Measurements from ENCODE around the gene CALHM4.

The CALHM4 gene

GRCh38 chr6:116564311-116564710, 10.8 kb downstream of the CALHM4 start:
- H3K4me3 ChIP-seq (ENCODE audit: low read length) = peak overlapping the region; percentile 74

GRCh38 chr6:116564921-116565872, 11.6 kb downstream of the CALHM4 start:
- H3K9me3 ChIP-seq (ENCODE audit: control insufficient read depth, low read length) = no peaks in the 10 kb centered on the region
- no peaks in the 10 kb centered on the region for H3K36me3 ChIP-seq (ENCODE audit: control insufficient read depth, insufficient read depth, low read length, severe bottlenecking)
- H3K4me1 ChIP-seq (ENCODE audit: control insufficient read depth, insufficient read depth, low read length) = peaks cover 20% of the 10 kb centered on the region
- peak; percentile 55 for DNase-seq (ENCODE audit: low read depth)
- H3K4me3 ChIP-seq (ENCODE audit: low read length) = peak overlapping the region; percentile 74
- H3K9ac ChIP-seq (ENCODE audit: low read length) = peak overlapping the region; percentile 73
- H3K27me3 ChIP-seq (replicated peaks; ENCODE audit: control insufficient read depth, insufficient read depth, low read length) = no peaks in the 10 kb centered on the region

More at GRCh38 chr6:116564311-116564710, 10.8 kb downstream of the CALHM4 start:
- Histone ChIP-seq H3K4me1 (ENCODE audit: control insufficient read depth, insufficient read depth, low read length) (peaks cover 14% of the 10 kb centered on the region), H3K36me3 (ENCODE audit: control insufficient read depth, insufficient read depth, low read length, severe bottlenecking) (no peaks in the 10 kb centered on the region), H3K9ac (ENCODE audit: low read length) (peak overlapping the region; percentile 73), H3K9me3 (ENCODE audit: control insufficient read depth, low read length) (no peaks in the 10 kb centered on the region), H3K27me3 (replicated peaks; ENCODE audit: control insufficient read depth, insufficient read depth, low read length) (no peaks in the 10 kb centered on the region)
- DNase-seq (ENCODE audit: low read depth) = no peak

- Histone ChIP-seq H3K9ac (ENCODE audit: low read length) (no peak overlapping the region), H3K4me1 (ENCODE audit: control insufficient read depth, insufficient read depth, low read length) (peaks cover 17% of the 10 kb centered on the region), H3K9me3 (ENCODE audit: control insufficient read depth, low read length) (no peaks in the 10 kb centered on the region), H3K36me3 (ENCODE audit: control insufficient read depth, insufficient read depth, low read length, severe bottlenecking) (no peaks in the 10 kb centered on the region), H3K27me3 (replicated peaks; ENCODE audit: control insufficient read depth, insufficient read depth, low read length) (no peaks in the 10 kb centered on the region), H3K4me3 (ENCODE audit: low read length) (no peak overlapping the region)
- peak; percentile 51 for DNase-seq (ENCODE audit: low read depth)
Observed at GRCh38 chr6:116568111-116568510, 14.6 kb downstream of the CALHM4 start.

- Histone ChIP-seq H3K9ac (ENCODE audit: low read length) (no peak overlapping the region), H3K9me3 (ENCODE audit: control insufficient read depth, low read length) (no peaks in the 10 kb centered on the region), H3K4me1 (ENCODE audit: control insufficient read depth, insufficient read depth, low read length) (peaks cover 25% of the 10 kb centered on the region), H3K27me3 (replicated peaks; ENCODE audit: control insufficient read depth, insufficient read depth, low read length) (no peaks in the 10 kb centered on the region), H3K4me3 (ENCODE audit: low read length) (no peak overlapping the region), H3K36me3 (ENCODE audit: control insufficient read depth, insufficient read depth, low read length, severe bottlenecking) (no peaks in the 10 kb centered on the region)
- no peak for DNase-seq (ENCODE audit: low read depth)
Observed at GRCh38 chr6:116568821-116569755, 15.5 kb downstream of the CALHM4 start.

- Histone ChIP-seq H3K4me1 (ENCODE audit: control insufficient read depth, insufficient read depth, low read length) (peaks cover 25% of the 10 kb centered on the region), H3K9ac (ENCODE audit: low read length) (peak within 1 kb of the TSS; percentile 97), H3K9me3 (ENCODE audit: control insufficient read depth, low read length) (no peaks in the 10 kb centered on the region), H3K36me3 (ENCODE audit: control insufficient read depth, insufficient read depth, low read length, severe bottlenecking) (peaks cover 13% of the 10 kb centered on the region), H3K4me3 (ENCODE audit: low read length) (peak within 1 kb of the TSS; percentile 98), H3K27me3 (replicated peaks; ENCODE audit: control insufficient read depth, insufficient read depth, low read length) (no peaks in the 10 kb centered on the region)
- peak; percentile 100 for DNase-seq (ENCODE audit: low read depth)
Observed at GRCh38 chr6:116570856-116571682, 17.5 kb downstream of the CALHM4 start, which contains the start of gene RWDD1. Gene RWDD1, plus strand, starts transcription at chr6:116571504. Its CDS starts 79 bp downstream, at chr6:116571583.

GRCh38 chr6:116571683-116572000, 18.1 kb downstream of the CALHM4 start:
- peak overlapping the region; percentile 97 for H3K9ac ChIP-seq (ENCODE audit: low read length)
- no peaks in the 10 kb centered on the region for H3K9me3 ChIP-seq (ENCODE audit: control insufficient read depth, low read length)
- H3K27me3 ChIP-seq (replicated peaks; ENCODE audit: control insufficient read depth, insufficient read depth, low read length) = no peaks in the 10 kb centered on the region
- H3K4me1 ChIP-seq (ENCODE audit: control insufficient read depth, insufficient read depth, low read length) = peaks cover 25% of the 10 kb centered on the region
- H3K4me3 ChIP-seq (ENCODE audit: low read length) = peak overlapping the region; percentile 98
- peaks cover 18% of the 10 kb centered on the region for H3K36me3 ChIP-seq (ENCODE audit: control insufficient read depth, insufficient read depth, low read length, severe bottlenecking)
- no peak for DNase-seq (ENCODE audit: low read depth)

GRCh38 chr6:116572162-116572561, 18.6 kb downstream of the CALHM4 start:
- no peaks in the 10 kb centered on the region for H3K27me3 ChIP-seq (replicated peaks; ENCODE audit: control insufficient read depth, insufficient read depth, low read length)
- peaks cover 25% of the 10 kb centered on the region for H3K4me1 ChIP-seq (ENCODE audit: control insufficient read depth, insufficient read depth, low read length)
- H3K36me3 ChIP-seq (ENCODE audit: control insufficient read depth, insufficient read depth, low read length, severe bottlenecking) = peaks cover 24% of the 10 kb centered on the region
- DNase-seq (ENCODE audit: low read depth) = peak; percentile 80
- H3K9me3 ChIP-seq (ENCODE audit: control insufficient read depth, low read length) = no peaks in the 10 kb centered on the region
- peak overlapping the region; percentile 97 for H3K9ac ChIP-seq (ENCODE audit: low read length)
- peak overlapping the region; percentile 98 for H3K4me3 ChIP-seq (ENCODE audit: low read length)

GRCh38 chr6:116575227-116575626, 21.7 kb downstream of the CALHM4 start:
- no peak for DNase-seq (ENCODE audit: low read depth)
- Histone ChIP-seq H3K27me3 (replicated peaks; ENCODE audit: control insufficient read depth, insufficient read depth, low read length) (no peaks in the 10 kb centered on the region), H3K4me1 (ENCODE audit: control insufficient read depth, insufficient read depth, low read length) (peaks cover 26% of the 10 kb centered on the region), H3K36me3 (ENCODE audit: control insufficient read depth, insufficient read depth, low read length, severe bottlenecking) (peaks cover 32% of the 10 kb centered on the region), H3K9me3 (ENCODE audit: control insufficient read depth, low read length) (no peaks in the 10 kb centered on the region), H3K4me3 (ENCODE audit: low read length) (no peak overlapping the region), H3K9ac (ENCODE audit: low read length) (no peak overlapping the region)

GRCh38 chr6:116577486-116577885, 23.9 kb downstream of the CALHM4 start:
- no peaks in the 10 kb centered on the region for H3K27me3 ChIP-seq (replicated peaks; ENCODE audit: control insufficient read depth, insufficient read depth, low read length)
- no peak overlapping the region for H3K4me3 ChIP-seq (ENCODE audit: low read length)
- no peaks in the 10 kb centered on the region for H3K9me3 ChIP-seq (ENCODE audit: control insufficient read depth, low read length)
- peaks cover 22% of the 10 kb centered on the region for H3K4me1 ChIP-seq (ENCODE audit: control insufficient read depth, insufficient read depth, low read length)
- H3K36me3 ChIP-seq (ENCODE audit: control insufficient read depth, insufficient read depth, low read length, severe bottlenecking) = peaks cover 54% of the 10 kb centered on the region
- no peak for DNase-seq (ENCODE audit: low read depth)
- H3K9ac ChIP-seq (ENCODE audit: low read length) = no peak overlapping the region

GRCh38 chr6:116578335-116578734, 24.8 kb downstream of the CALHM4 start:
- Histone ChIP-seq H3K27me3 (replicated peaks; ENCODE audit: control insufficient read depth, insufficient read depth, low read length) (no peaks in the 10 kb centered on the region), H3K9me3 (ENCODE audit: control insufficient read depth, low read length) (no peaks in the 10 kb centered on the region), H3K4me3 (ENCODE audit: low read length) (no peak overlapping the region), H3K36me3 (ENCODE audit: control insufficient read depth, insufficient read depth, low read length, severe bottlenecking) (peaks cover 62% of the 10 kb centered on the region), H3K9ac (ENCODE audit: low read length) (no peak overlapping the region), H3K4me1 (ENCODE audit: control insufficient read depth, insufficient read depth, low read length) (peaks cover 14% of the 10 kb centered on the region)
- DNase-seq (ENCODE audit: low read depth) = no peak
